Measurements from ENCODE around the gene GOLM1.

GOLM1 gene

DNA sequence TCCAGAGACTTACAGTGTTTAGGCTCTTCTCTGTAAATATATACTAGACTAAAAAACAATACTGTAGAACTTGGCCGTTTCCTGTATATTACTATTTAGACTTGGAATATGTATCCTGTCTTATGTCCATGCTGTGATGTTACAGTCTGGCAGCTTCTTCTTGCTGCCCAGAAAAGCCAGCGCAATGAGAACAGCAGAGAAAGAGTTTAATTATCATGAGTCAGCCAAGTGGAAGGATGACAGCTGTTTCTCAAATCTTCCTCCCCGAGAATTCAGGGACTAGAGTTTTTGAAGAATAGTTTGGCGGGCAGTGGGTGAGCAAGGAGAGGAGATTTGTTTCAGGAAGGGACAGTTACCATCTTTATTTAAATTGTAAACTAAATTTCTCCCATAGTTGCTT is 120.9 kb downstream of the GOLM1 start:
- DNase-seq, result no peak
